HEK293T (cell line): ENCODE data around the gene TBC1D16.
"Not testable (repeated sequence)": the region's sequence is repeated elsewhere in the genome, so short reads cannot be mapped to it uniquely, and the experiment has no call there.

Experiments
- CTCF ChIA-PET: fragments of 350-600 bp; formaldehyde crosslinking; extraction: SDS; loops from one replicate; lab custom pipeline; 2021; ENCODE audit warnings: antibody characterized with exemption, inconsistent platforms; lab: Yijun Ruan, JAX
- POLR2A ChIA-PET: fragments of 350-600 bp; formaldehyde crosslinking; extraction: SDS; loops from one replicate; lab custom pipeline; 2020; ENCODE audit warnings: antibody characterized with exemption, inconsistent platforms; lab: Yijun Ruan, JAX
- DNase-seq: peaks from one replicate; pipeline ENCODE4 v3.0.0; 2012; ENCODE audit warnings: mixed read lengths; ENCODE audit errors: extremely low spot score
- ARNT ChIP-seq: fragments of 450-650 bp; IDR thresholded peaks from 2 replicates; pipeline ENCODE4 v1.6.1; 2017; ENCODE audit warnings: mild to moderate bottlenecking
- BHLHE40 ChIP-seq: fragments of 450-650 bp; IDR thresholded peaks from 2 replicates; pipeline ENCODE4 v1.6.1; 2016; ENCODE audit warnings: mild to moderate bottlenecking, moderate library complexity, borderline replicate concordance
- CTBP1 ChIP-seq: fragments of 450-650 bp; IDR thresholded peaks from 2 replicates; pipeline ENCODE4 v1.6.1; 2016; ENCODE audit warnings: borderline replicate concordance
- ELF4 ChIP-seq: fragments of 450-650 bp; IDR thresholded peaks from 2 replicates; pipeline ENCODE4 v1.6.1; 2017; ENCODE audit warnings: antibody characterized with exemption
- FOXA1 ChIP-seq: fragments of 450-650 bp; IDR thresholded peaks from 2 replicates; pipeline ENCODE4 v1.6.1; 2016; ENCODE audit warnings: mild to moderate bottlenecking
- FOXK2 ChIP-seq: fragments of 450-650 bp; IDR thresholded peaks from 2 replicates; pipeline ENCODE4 v1.6.1; 2016; ENCODE audit warnings: mild to moderate bottlenecking
- HDGF ChIP-seq: fragments of 450-650 bp; IDR thresholded peaks from 2 replicates; pipeline ENCODE4 v1.6.1; 2017; ENCODE audit warnings: antibody characterized with exemption, borderline replicate concordance
- L3MBTL2 ChIP-seq: fragments of 450-650 bp; conservative IDR thresholded peaks from 2 replicates; pipeline ENCODE4 v1.6.1; 2016; ENCODE audit warnings: mild to moderate bottlenecking
- LEF1 ChIP-seq: fragments of 450-650 bp; IDR thresholded peaks from 2 replicates; pipeline ENCODE4 v1.6.1; 2017; ENCODE audit warnings: mild to moderate bottlenecking, borderline replicate concordance
- NFRKB ChIP-seq: fragments of 450-650 bp; IDR thresholded peaks from 2 replicates; pipeline ENCODE4 v1.6.1; 2016; ENCODE audit warnings: mild to moderate bottlenecking, moderate library complexity
- PKNOX1 ChIP-seq: fragments of 450-650 bp; IDR thresholded peaks from 2 replicates; pipeline ENCODE4 v1.6.1; 2016
- SP1 ChIP-seq: fragments of 450-650 bp; IDR thresholded peaks from 2 replicates; pipeline ENCODE4 v1.6.1; 2017
- SUZ12 ChIP-seq: fragments of 450-650 bp; IDR thresholded peaks from 2 replicates; pipeline ENCODE4 v1.6.1; 2016; ENCODE audit warnings: mild to moderate bottlenecking
- TARDBP ChIP-seq: fragments of 450-650 bp; IDR thresholded peaks from 2 replicates; pipeline ENCODE4 v1.6.1; 2016
- ZNF384 ChIP-seq: fragments of 450-650 bp; IDR thresholded peaks from 2 replicates; pipeline ENCODE4 v1.6.1; 2016

Gene TBC1D16

DNA sequence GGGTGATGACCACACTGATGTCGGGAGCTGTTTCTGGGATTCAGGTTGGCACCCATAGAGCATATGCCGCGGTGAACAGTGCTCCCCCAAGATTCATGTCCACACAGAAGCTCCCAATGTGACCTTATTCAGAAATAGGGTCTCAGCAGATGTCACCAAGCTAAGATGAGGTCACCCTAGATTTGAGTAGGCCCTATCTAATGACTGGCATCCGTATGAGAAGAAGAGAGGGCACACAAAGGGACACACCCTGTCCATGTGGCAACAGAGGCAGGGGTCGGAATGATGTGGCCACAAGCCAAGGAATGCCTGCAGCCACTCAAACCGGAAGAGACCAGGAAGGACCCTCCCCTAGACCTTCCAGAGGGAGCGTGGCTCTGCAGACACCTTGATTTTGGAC lies 35.5 kb downstream of the TBC1D16 start:
- POLR2A ChIA-PET, result interaction anchor here (1.5 kb wide), 1 partner anchor 8 kb away, joined by 4 read pairs; no protein-coding TSS in a partner anchor
- no peak for DNase-seq
- TF ChIP-seq TARDBP, result no peak
- TF ChIP-seq LEF1, result no peak
- no peak for TF ChIP-seq L3MBTL2
- TF ChIP-seq SP1, result no peak
- no peak for TF ChIP-seq ARNT
- TF ChIP-seq ZNF384, result no peak
- no peak for TF ChIP-seq FOXA1
- TF ChIP-seq HDGF, result no peak
- CTCF ChIA-PET, result interaction anchor here (0.7 to 1.5 kb wide), 3 partner anchors 8 to 188 kb away, joined by 3 to 8 read pairs (median 8); no protein-coding TSS in a partner anchor

GRCh38 chr17:79997011-79997660 lies 38.5 kb downstream of the TBC1D16 start:
- no peak for TF ChIP-seq FOXA1
- TF ChIP-seq PKNOX1, result no peak
- no peak for TF ChIP-seq BHLHE40
- no peak for TF ChIP-seq SUZ12
- ChIA-PET POLR2A (no interaction called here), CTCF (interaction anchor here (2.4 kb wide), 1 partner anchor 11 kb away, joined by 19 read pairs; no protein-coding TSS in a partner anchor)
- no peak for DNase-seq

DNA sequence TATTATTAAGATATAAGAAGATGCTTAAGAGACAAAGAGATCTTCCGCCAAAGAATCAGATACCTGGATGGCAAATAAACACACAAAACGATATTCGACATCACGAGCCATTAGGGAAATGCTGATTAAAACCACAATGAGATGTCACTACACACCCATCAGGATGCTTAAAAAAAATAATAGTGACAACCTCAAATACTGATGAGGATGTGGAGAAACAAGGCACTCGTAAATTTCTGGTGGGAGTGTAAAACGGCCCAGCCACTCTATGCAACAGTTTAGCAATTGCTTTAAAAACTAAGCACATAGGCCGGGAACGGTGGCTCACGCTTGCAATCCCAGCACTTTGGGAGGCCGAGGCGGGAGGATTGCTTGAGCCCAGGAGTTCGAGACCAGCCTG lies 39.4 kb downstream of the TBC1D16 start:
- POLR2A ChIA-PET, result no interaction called here
- CTCF ChIA-PET, result interaction anchor here (2.4 to 3.2 kb wide), 2 partner anchors 10 to 12 kb away, joined by 19 to 29 read pairs; no protein-coding TSS in a partner anchor
- DNase-seq, result no peak
- no peak for TF ChIP-seq ARNT
- TF ChIP-seq FOXK2, result no peak
- no peak for TF ChIP-seq BHLHE40
- TF ChIP-seq ELF4, result no peak
- no peak for TF ChIP-seq ZNF384
- no peak for TF ChIP-seq L3MBTL2
- TF ChIP-seq SP1, result no peak

GRCh38 chr17:79995696-79996095 lies 40.0 kb downstream of the TBC1D16 start:
- no peak for DNase-seq
- TF ChIP-seq ARNT (no peak), LEF1 (no peak), ELF4 (no peak)
- ChIA-PET POLR2A (no interaction called here), CTCF (interaction anchor here (3.2 kb wide), 1 partner anchor 10 kb away, joined by 29 read pairs; no protein-coding TSS in a partner anchor)

DNA sequence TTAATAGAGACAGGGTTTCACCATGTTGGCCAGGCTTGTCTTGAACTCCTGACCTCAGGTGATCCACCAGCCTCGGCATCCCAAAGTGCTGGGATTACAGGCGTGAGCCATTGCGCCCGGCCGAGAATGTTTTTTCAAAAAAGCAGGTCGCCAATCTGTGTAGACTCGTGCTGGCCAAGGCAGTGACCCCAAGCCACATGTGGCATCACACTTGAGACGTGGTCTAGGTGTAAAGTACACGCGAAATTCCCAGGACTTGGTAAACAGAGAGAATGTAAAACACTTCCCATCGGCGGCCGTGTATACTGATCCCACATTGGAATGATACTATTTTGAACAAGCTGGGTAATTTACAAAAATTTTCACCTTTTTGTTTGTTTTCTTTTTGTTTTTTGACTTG lies 41.1 kb downstream of the TBC1D16 start:
- no peak for TF ChIP-seq NFRKB
- TF ChIP-seq CTBP1, result no peak
- DNase-seq, result no peak
- CTCF ChIA-PET, result interaction anchor here (0.6 to 3.2 kb wide), 7 partner anchors 11 to 639 kb away, joined by 3 to 29 read pairs (median 3); partner anchors contain the start of gene CBX4
- POLR2A ChIA-PET, result interaction anchor here (0.8 to 2.8 kb wide), 22 partner anchors 8 to 267 kb away, joined by 3 to 49 read pairs (median 5); partner anchors contain the start of genes CBX2, CBX4 and GAA

GRCh38 chr17:79994228-79994569 lies 41.5 kb downstream of the TBC1D16 start:
- ChIA-PET CTCF (interaction anchor here (0.6 to 3.2 kb wide), 8 partner anchors 12 to 639 kb away, joined by 3 to 29 read pairs (median 4); partner anchors contain the start of gene CBX4), POLR2A (interaction anchor here (0.6 to 2.8 kb wide), 42 partner anchors 9 to 267 kb away, joined by 3 to 49 read pairs (median 5); partner anchors contain the start of genes CBX2, CBX4, CBX8 and GAA)

DNA sequence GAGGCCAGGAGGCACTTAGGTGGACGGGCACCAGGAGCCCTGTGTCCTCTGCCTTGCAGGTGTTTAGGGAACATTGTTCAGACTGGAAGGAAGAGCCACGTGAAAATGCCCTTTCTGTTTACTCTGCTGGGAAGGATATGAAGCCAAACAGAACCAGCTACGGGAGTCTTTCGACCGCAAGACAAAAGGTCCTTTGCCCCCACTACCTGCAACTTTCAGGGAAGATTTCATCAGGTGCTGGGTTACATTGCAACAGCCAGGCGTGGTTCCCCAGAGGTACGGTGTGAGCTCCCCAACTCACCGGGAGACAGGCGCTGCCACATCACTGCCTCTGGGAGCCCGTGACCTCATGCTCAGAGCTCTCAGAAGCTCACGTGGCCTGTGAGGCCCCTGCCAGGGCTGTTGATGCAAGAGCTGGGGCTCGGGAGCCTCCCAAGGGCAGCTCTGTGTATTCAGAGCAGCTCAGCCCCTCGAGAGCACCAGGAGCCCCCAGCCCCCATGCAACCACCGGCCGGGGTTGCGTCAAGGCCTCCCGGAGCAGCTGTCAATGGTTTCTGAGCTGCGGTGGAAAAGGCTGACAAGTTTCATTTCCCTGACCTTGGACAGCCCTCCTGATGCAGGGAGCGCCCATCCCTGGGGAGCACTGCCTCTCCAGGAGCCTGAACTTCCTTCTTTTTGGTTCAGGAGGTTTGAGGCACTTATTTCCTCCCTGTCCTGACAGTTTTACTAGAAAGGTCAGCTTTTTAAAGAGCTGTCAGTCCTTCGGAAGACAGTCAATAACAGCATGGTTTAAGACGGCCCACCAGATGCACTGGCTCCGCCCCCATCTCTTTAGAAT lies 42.1 kb downstream of the TBC1D16 start:
- TF ChIP-seq PKNOX1 (peak; percentile 89), ZNF384 (no peak)
- CTCF ChIA-PET, result interaction anchor here (0.6 to 3.2 kb wide), 11 partner anchors 12 to 638 kb away, joined by 3 to 29 read pairs (median 3); partner anchors contain the start of genes CBX4 and GAA
- POLR2A ChIA-PET, result interaction anchor here (0.6 to 2.8 kb wide), 49 partner anchors 9 to 267 kb away, joined by 3 to 49 read pairs (median 5); partner anchors contain the start of genes CBX2, CBX4, CBX8 and GAA
- DNase-seq, result peak; percentile 66

More at GRCh38 chr17:79994228-79994569, 41.5 kb downstream of the TBC1D16 start:
- DNase-seq, result not testable (repeated sequence)
